ENCODE data around the gene RNF2. TPM values are rescaled to one million over a fixed set of nuclear protein-coding genes. Genes with fewer than 3 reads are reported as not detected.

RNF2 gene
- total RNA-seq, 4 donors from 2014 or later = 9.2 to 22.1 (median 20.5) TPM

DNA sequence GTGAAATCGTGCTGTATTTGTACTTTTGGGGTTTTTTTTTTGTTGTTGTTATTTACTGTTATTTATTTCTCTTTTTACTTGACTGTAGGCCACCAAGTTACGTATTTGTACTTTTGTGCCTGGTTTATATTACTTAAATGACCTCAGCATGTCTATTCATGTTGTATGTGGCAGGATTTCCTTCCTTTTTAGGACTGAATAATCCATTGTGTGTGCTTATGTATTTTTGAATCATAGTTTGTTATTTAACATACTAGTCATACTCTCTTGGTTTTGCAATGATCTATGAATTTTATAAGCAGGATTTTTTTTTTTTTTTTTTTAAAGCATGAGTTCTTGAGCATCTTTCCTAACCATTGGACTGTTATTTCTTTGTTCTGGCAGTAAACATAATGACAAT, 51.2 kb downstream of the RNF2 start:
- TF ChIP-seq, protein P1, sequence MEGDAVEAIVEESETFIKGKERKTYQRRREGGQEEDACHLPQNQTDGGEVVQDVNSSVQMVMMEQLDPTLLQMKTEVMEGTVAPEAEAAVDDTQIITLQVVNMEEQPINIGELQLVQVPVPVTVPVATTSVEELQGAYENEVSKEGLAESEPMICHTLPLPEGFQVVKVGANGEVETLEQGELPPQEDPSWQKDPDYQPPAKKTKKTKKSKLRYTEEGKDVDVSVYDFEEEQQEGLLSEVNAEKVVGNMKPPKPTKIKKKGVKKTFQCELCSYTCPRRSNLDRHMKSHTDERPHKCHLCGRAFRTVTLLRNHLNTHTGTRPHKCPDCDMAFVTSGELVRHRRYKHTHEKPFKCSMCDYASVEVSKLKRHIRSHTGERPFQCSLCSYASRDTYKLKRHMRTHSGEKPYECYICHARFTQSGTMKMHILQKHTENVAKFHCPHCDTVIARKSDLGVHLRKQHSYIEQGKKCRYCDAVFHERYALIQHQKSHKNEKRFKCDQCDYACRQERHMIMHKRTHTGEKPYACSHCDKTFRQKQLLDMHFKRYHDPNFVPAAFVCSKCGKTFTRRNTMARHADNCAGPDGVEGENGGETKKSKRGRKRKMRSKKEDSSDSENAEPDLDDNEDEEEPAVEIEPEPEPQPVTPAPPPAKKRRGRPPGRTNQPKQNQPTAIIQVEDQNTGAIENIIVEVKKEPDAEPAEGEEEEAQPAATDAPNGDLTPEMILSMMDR (IDR thresholded peaks at IDR 0.05; ENCODE audit: low read depth) = no peak

GRCh38 chr1:185104083-185104482, 58.7 kb downstream of the RNF2 start:
- TF ChIP-seq, protein P1 (IDR thresholded peaks at IDR 0.05; ENCODE audit: low read depth) = no peak

- TF ChIP-seq, protein P1 (IDR thresholded peaks at IDR 0.05; ENCODE audit: low read depth) = no peak
Measured at GRCh38 chr1:185105121-185105520, 59.8 kb downstream of the RNF2 start.

- TF ChIP-seq, protein P1 (IDR thresholded peaks at IDR 0.05; ENCODE audit: low read depth) = no peak
Measured at GRCh38 chr1:185108321-185108720, 63.0 kb downstream of the RNF2 start.

DNA sequence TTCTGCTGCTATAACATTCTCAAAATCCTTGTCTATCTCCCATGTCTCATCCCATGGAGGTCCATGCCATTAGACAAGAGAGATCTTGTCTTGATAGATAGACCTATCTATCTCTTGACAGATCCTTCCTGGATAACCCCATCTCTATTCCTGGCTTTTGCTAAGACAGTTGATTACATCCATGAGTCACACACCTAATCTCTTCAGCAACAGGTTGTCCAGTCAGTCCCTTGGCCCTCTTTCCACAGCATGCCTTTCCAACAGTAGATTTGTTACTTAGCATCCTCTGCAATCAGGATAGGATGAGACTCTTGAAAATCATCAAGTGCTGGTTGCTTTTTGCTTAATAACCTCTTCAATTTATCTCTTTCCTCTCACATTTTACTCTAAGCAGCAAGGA, 64.8 kb downstream of the RNF2 start:
- TF ChIP-seq, protein P1 (IDR thresholded peaks at IDR 0.05; ENCODE audit: low read depth) = no peak

GRCh38 chr1:185111873-185112272, 66.5 kb downstream of the RNF2 start:
- TF ChIP-seq, protein P1 (IDR thresholded peaks at IDR 0.05; ENCODE audit: low read depth) = no peak

GRCh38 chr1:185112356-185112755, 67.0 kb downstream of the RNF2 start:
- TF ChIP-seq, protein P1 (IDR thresholded peaks at IDR 0.05; ENCODE audit: low read depth) = no peak
